H1 (cell line): ENCODE data around the gene RNF187. TPM values are rescaled to one million over a fixed set of nuclear protein-coding genes. Genes with fewer than 3 reads are reported as not detected.

Source experiments
- CTCF ChIA-PET: fragments of 300-600 bp; sonication (Branson Sonifier 250); formaldehyde crosslinking; loops from one replicate; lab custom pipeline; 2021; ENCODE audit not compliant: partially characterized antibody; lab: Charles Lee
- POLR2A ChIA-PET: fragments of 300-600 bp; sonication (Branson Sonifier 250); formaldehyde crosslinking; loops from one replicate; lab custom pipeline; 2021; ENCODE audit warnings: inconsistent platforms; ENCODE audit not compliant: partially characterized antibody; lab: Charles Lee
- DNase-seq, 2 experiments: peaks; one replicate each; pipeline versions ENCODE4 v3.0.0 to v3.0.0-alpha.2; 2010 to 2022; ENCODE audit warnings: low spot score in 2 of 2, low read depth in 1 of 2, mixed read lengths in 1 of 2
- FAIRE-seq: peaks from 2 replicates; lab custom pipeline; 2011; peaks lifted over from hg19 to GRCh38; lab: Jason Lieb, UNC
- H2AFZ ChIP-seq: 2 replicates; pipeline ENCODE4 v1.8.1; 2012; ENCODE audit warnings: low read length, inconsistent platforms
- H2AK5ac ChIP-seq: 2 replicates; pipeline ENCODE4 v1.6.1; 2013; ENCODE audit warnings: low read depth, low read length
- H2BK120ac ChIP-seq: replicated peaks from 2 replicates; pipeline ENCODE3; 2013; ENCODE audit warnings: low read depth, low read length, inconsistent platforms
- H2BK12ac ChIP-seq: 2 replicates; pipeline ENCODE4 v1.6.1; 2013; ENCODE audit warnings: low read depth, low read length
- H2BK15ac ChIP-seq: 2 replicates; pipeline ENCODE4 v1.6.1; 2013; ENCODE audit warnings: low read length
- H2BK20ac ChIP-seq: 2 replicates; pipeline ENCODE4 v1.6.1; 2013; ENCODE audit warnings: low read length
- H2BK5ac ChIP-seq: 2 replicates; pipeline ENCODE4 v1.6.1; 2013; ENCODE audit warnings: low read depth, low read length
- H3K14ac ChIP-seq: 2 replicates; pipeline ENCODE4 v1.6.1; 2013; ENCODE audit warnings: inconsistent platforms; ENCODE audit not compliant: insufficient read length
- H3K18ac ChIP-seq: 2 replicates; pipeline ENCODE4 v1.6.1; 2013; ENCODE audit warnings: low read length; ENCODE audit errors: extremely low read depth
- H3K23ac ChIP-seq: 2 replicates; pipeline ENCODE4 v1.6.1; 2013; ENCODE audit warnings: inconsistent platforms; ENCODE audit not compliant: insufficient read length
- H3K23me2 ChIP-seq: 2 replicates; pipeline ENCODE4 v1.6.1; 2013; ENCODE audit warnings: low read depth, low read length
- H3K27ac ChIP-seq: 2 replicates; pipeline ENCODE4 v1.6.1; 2011; ENCODE audit warnings: low read depth, low read length, inconsistent platforms
- H3K27me3 ChIP-seq, 4 experiments: replicated peaks in 1 of 4; 1 replicate in 1 of 4; 2 replicates in 3 of 4; pipeline versions ENCODE4 v1.6.1 to v1.8.1; 2011 to 2013; ENCODE audit warnings: low read length in 3 of 4, mild to moderate bottlenecking in 3 of 4, inconsistent platforms in 2 of 4, mixed read lengths in 2 of 4, moderate library complexity in 1 of 4; ENCODE audit not compliant: control insufficient read depth in 3 of 4, insufficient read depth in 3 of 4; ENCODE audit errors: extremely low read depth in 1 of 4
- H3K36me3 ChIP-seq, 4 experiments: 2 replicates each; pipeline versions ENCODE4 v1.6.1 to v1.8.1; 2011 to 2013; ENCODE audit warnings: mild to moderate bottlenecking in 4 of 4, low read length in 3 of 4, moderate library complexity in 2 of 4, control low read depth in 1 of 4, inconsistent platforms in 1 of 4; ENCODE audit not compliant: insufficient read depth in 4 of 4, control insufficient read depth in 2 of 4
- H3K4ac ChIP-seq: replicated peaks from 2 replicates; pipeline ENCODE3; 2013; ENCODE audit warnings: low read length, low read depth, mixed read lengths, inconsistent platforms; ENCODE audit not compliant: insufficient read length
- H3K4me1 ChIP-seq, 4 experiments: replicated peaks in 1 of 4; 1 replicate in 1 of 4; 2 replicates in 3 of 4; pipeline versions ENCODE4 v1.6.1 to v1.8.1; 2011 to 2013; ENCODE audit warnings: low read length in 3 of 4, inconsistent platforms in 2 of 4, mixed read lengths in 1 of 4; ENCODE audit not compliant: insufficient read depth in 4 of 4, control insufficient read depth in 3 of 4
- H3K4me2 ChIP-seq, 2 experiments: 2 replicates each; pipeline versions ENCODE4 v1.6.1 to v1.8.1; 2011 to 2013; ENCODE audit warnings: low read depth in 2 of 2, low read length in 2 of 2, control low read depth in 1 of 2, inconsistent platforms in 1 of 2, mild to moderate bottlenecking in 1 of 2; ENCODE audit not compliant: insufficient read depth in 1 of 2
- H3K4me3 ChIP-seq, 4 experiments: fragments of 200-600, 300-600 bp in 1 of 4; sonication (generic), shearing (Covaris generic), sonication (Bioruptor Twin) in 1 of 4; 2 replicates each; pipeline versions ENCODE4 v1.5.1 to v1.8.1; 2011 to 2016; ENCODE audit warnings: low read length in 4 of 4, low read depth in 3 of 4, control low read depth in 2 of 4, inconsistent platforms in 2 of 4, mild to moderate bottlenecking in 2 of 4, mixed read lengths in 1 of 4, moderate library complexity in 1 of 4; ENCODE audit not compliant: insufficient read depth in 2 of 4; ENCODE audit errors: extremely low read depth in 1 of 4
- H3K56ac ChIP-seq: replicated peaks from 2 replicates; pipeline ENCODE3; 2013; ENCODE audit warnings: low read depth, mild to moderate bottlenecking, mixed read lengths, low read length, inconsistent platforms; ENCODE audit not compliant: insufficient read length
- H3K79me1 ChIP-seq: 2 replicates; pipeline ENCODE4 v1.6.1; 2013; ENCODE audit warnings: low read depth, low read length, control low read depth
- H3K79me2 ChIP-seq, 2 experiments: 2 replicates each; pipeline versions ENCODE4 v1.6.1 to v1.8.1; 2012 to 2013; ENCODE audit warnings: low read length in 2 of 2, mild to moderate bottlenecking in 2 of 2, inconsistent platforms in 1 of 2; ENCODE audit not compliant: insufficient read depth in 2 of 2, control insufficient read depth in 1 of 2
- H3K9ac ChIP-seq, 4 experiments: replicated peaks in 1 of 4; 1 replicate in 1 of 4; 2 replicates in 3 of 4; pipeline versions ENCODE4 v1.6.1 to v1.8.1; 2011 to 2013; ENCODE audit warnings: low read depth in 3 of 4, low read length in 3 of 4, control low read depth in 2 of 4, mild to moderate bottlenecking in 2 of 4, moderate library complexity in 2 of 4, inconsistent platforms in 1 of 4; ENCODE audit errors: extremely low read depth in 1 of 4
- H3K9me3 ChIP-seq, 2 experiments: 2 replicates each; pipeline versions ENCODE4 v1.6.1 to v1.8.1; 2012 to 2013; ENCODE audit warnings: mild to moderate bottlenecking in 2 of 2, moderate library complexity in 2 of 2, control low read depth in 1 of 2, inconsistent platforms in 1 of 2, low read depth in 1 of 2, low read length in 1 of 2, mixed read lengths in 1 of 2; ENCODE audit not compliant: insufficient read depth in 2 of 2
- H4K20me1 ChIP-seq, 2 experiments: replicated peaks in 1 of 2; 2 replicates each; pipeline versions ENCODE3 to v1.8.1; 2011 to 2013; ENCODE audit warnings: inconsistent platforms in 2 of 2, low read length in 2 of 2, mild to moderate bottlenecking in 1 of 2; ENCODE audit not compliant: insufficient read depth in 2 of 2, control insufficient read depth in 1 of 2
- H4K5ac ChIP-seq: 2 replicates; pipeline ENCODE4 v1.6.1; 2013; ENCODE audit warnings: low read length, low read depth, mixed read lengths, inconsistent platforms; ENCODE audit not compliant: insufficient read length
- H4K8ac ChIP-seq: 2 replicates; pipeline ENCODE4 v1.8.0; 2013; ENCODE audit warnings: mild to moderate bottlenecking, moderate library complexity, low read length, inconsistent platforms; ENCODE audit not compliant: insufficient read depth; ENCODE audit errors: extremely low read depth
- H4K91ac ChIP-seq: replicated peaks from 2 replicates; pipeline ENCODE3; 2013; ENCODE audit warnings: low read length, mixed read lengths, inconsistent platforms; ENCODE audit not compliant: insufficient read length
- CBX8 ChIP-seq: fragments of 300-800, 300-1000 bp; sonication (generic); IDR thresholded peaks from 2 replicates; pipeline ENCODE4 v1.7.1; 2016; ENCODE audit warnings: low read depth, low read length, borderline replicate concordance
- SAP30 ChIP-seq: fragments of 300-600 bp; sonication (generic); IDR thresholded peaks from 2 replicates; pipeline ENCODE4 v1.7.1; 2012; ENCODE audit warnings: low read length, moderate library complexity, mild to moderate bottlenecking, inconsistent platforms; ENCODE audit not compliant: insufficient read depth, insufficient replicate concordance
- SIX5 ChIP-seq: IDR thresholded peaks from 2 replicates; pipeline ENCODE4 v1.6.1; 2011; ENCODE audit warnings: mild to moderate bottlenecking, low read depth, low read length
- SUZ12 ChIP-seq: fragments of 200-600 bp; sonication (generic); IDR thresholded peaks from 2 replicates; pipeline ENCODE4 v1.6.1; 2012; ENCODE audit warnings: mild to moderate bottlenecking, inconsistent platforms, low read length, moderate library complexity, mixed read lengths
- WGBS, 2 experiments: shearing (Covaris generic) in 1 of 2; methylation state at CpG; one replicate each; pipeline versions ENCODE4 v1.1.6 to v1.1.7; 2013 to 2015; ENCODE audit warnings: low lambda C conversion rate in 2 of 2, mixed read lengths in 2 of 2, inconsistent platforms in 1 of 2, low coverage in 1 of 2, missing lambda C conversion rate in 1 of 2; ENCODE audit not compliant: insufficient replicate concordance in 2 of 2, insufficient coverage in 1 of 2, insufficient read length in 1 of 2; ENCODE audit errors: extremely low coverage in 1 of 2, missing lambda C conversion rate in 1 of 2; 5-methylcytosine and 5-hydroxymethylcytosine counted together
- polyA plus RNA-seq, 7 experiments: library from polyadenylated mRNA; depleted of rRNA in 3 of 7; stranded (reverse) in 5 of 7; unstranded in 2 of 7; fragments of >200 nt in 5 of 7; fragments of 200-250 nt in 2 of 7; gene quantifications; 1 replicate in 5 of 7; 2 replicates in 1 of 7; 4 replicates in 1 of 7; pipeline versions ENCODE4 v1.2.1 to v1.2.3, GENCODE V29; 2011 to 2013; ENCODE audit warnings: missing spikeins in 2 of 7, mixed read lengths in 2 of 7
- total RNA-seq: library from RNA; stranded (reverse); fragmentation: NEBNext Ultra II Directional; extraction: Animal tissue kit (Norgen Biotek cat#: 25700); gene quantifications from 2 replicates; pipeline ENCODE4 v1.2.1, GENCODE V29; 2021

The RNF187 gene
- total and polyA plus RNA-seq, 2 of the 8 experiments (the other 6 are each of a cell fraction or from before 2014, with no cell fraction given), result 47.0 to 113 TPM

DNA sequence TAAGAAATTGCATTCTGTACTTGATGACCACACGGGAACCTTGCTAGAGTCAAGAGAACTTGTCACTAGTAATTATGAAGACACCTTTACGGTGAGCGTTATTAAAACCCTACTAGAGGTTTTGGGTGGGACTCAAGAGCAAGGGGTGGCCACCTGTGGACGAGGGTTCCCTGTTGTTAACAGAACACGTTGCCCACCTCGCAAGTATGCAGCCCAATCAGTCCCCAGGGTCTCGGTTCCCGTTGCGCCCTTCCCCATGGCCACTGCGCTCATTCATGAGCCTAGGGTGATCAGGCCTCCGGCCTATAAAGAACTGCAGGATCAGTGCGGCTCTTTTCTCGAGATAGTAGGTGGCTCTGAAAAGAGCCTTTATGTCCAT, 30.2 kb upstream of the RNF187 start:
- FAIRE-seq (no peak), DNase-seq (no peak)
- no peak overlapping the region for H2AFZ ChIP-seq
- peaks cover 7% of the 10 kb centered on the region for H3K23me2 ChIP-seq
- ChIA-PET POLR2A (interaction anchor here (0.6 to 14.5 kb wide), 47 partner anchors 9 to 978 kb away, joined by 3 to 232 read pairs (median 6); partner anchors contain the start of genes RNF187, TRIM11 and TRIM17), CTCF (interaction anchor here (0.6 to 8.9 kb wide), 12 partner anchors 11 to 86 kb away, joined by 3 to 117 read pairs (median 4); partner anchors contain the start of gene TRIM11)
- 0 out of 2 replicates have a peak, but pooled peaks cover 2% of the 10 kb centered on the region for H3K79me1 ChIP-seq
- H3K4me3 ChIP-seq, result peak overlapping the region; percentile 63 to 93 (median 87)
- H2AK5ac ChIP-seq, result no peak overlapping the region
- peaks cover 0 to 2% (median 0%) of the 10 kb centered on the region in 4 experiments; a peak in 1 of 8 replicates for H3K36me3 ChIP-seq
- H2BK5ac ChIP-seq, result no peak overlapping the region; the same call in 1 of the 2 replicates
- H3K9ac ChIP-seq, result peak overlapping the region; percentile 66 to 95 (median 81)
- H4K20me1 ChIP-seq, result peaks cover 0 to 15% of the 10 kb centered on the region in 2 experiments
- peaks cover 0 to 2% (median 0%) of the 10 kb centered on the region in 4 experiments; a peak in 2 of 7 replicates for H3K4me1 ChIP-seq
- H3K4ac ChIP-seq, result no peak overlapping the region
- H2BK15ac ChIP-seq, result no peak overlapping the region
- H2BK20ac ChIP-seq, result no peak overlapping the region
- H3K27me3 ChIP-seq, result no peaks in the 10 kb centered on the region
- peak overlapping the region; percentile 10; the same call in 1 of the 2 replicates for H3K18ac ChIP-seq
- peak overlapping the region; percentile 62 for H4K5ac ChIP-seq
- peaks cover 0 to 19% of the 10 kb centered on the region in 2 experiments; a peak in 2 of 4 replicates for H3K79me2 ChIP-seq
- H4K91ac ChIP-seq, result peak overlapping the region; percentile 13
- H3K23ac ChIP-seq, result no peak overlapping the region
- H2BK120ac ChIP-seq, result no peak overlapping the region
- peak overlapping the region; percentile 91 for H3K27ac ChIP-seq
- H2BK12ac ChIP-seq, result no peak overlapping the region
- H4K8ac ChIP-seq, result peak overlapping the region; percentile 43; the same call in 1 of the 2 replicates
- H3K56ac ChIP-seq, result peak overlapping the region; percentile 24
- peak overlapping the region; percentile 94 to 96 for H3K4me2 ChIP-seq
- TF ChIP-seq CBX8 (no peak), SAP30 (no peak), SIX5 (no peak), SUZ12 (no peak)
- H3K9me3 ChIP-seq, result no peaks in the 10 kb centered on the region
- 2% methylated on average over 13 of the region's 13 CpGs; no CpG with 5 or more reads in 1 of the 2 experiments for WGBS, 2 experiments
- H3K14ac ChIP-seq, result no peak overlapping the region
